Right hindlimb (tissue), 1 donor: ENCODE results near the gene TTYH1.

Source experiments
- DNase-seq: peaks from one replicate; pipeline ENCODE4 v3.0.0-alpha.2; 2018

TTYH1 gene

GRCh38 chr19:54393381-54393780 is 21.9 kb upstream of the TTYH1 start:
- DNase-seq: no peak

- DNase-seq: no peak
These were observed 19.6 kb upstream of the TTYH1 start for GRCh38 chr19:54395685-54396084.

- DNase-seq: no peak
These were observed 16.1 kb upstream of the TTYH1 start for GRCh38 chr19:54399189-54399588.

GRCh38 chr19:54400913-54401312 is 14.4 kb upstream of the TTYH1 start:
- DNase-seq: no peak

GRCh38 chr19:54403054-54403453 is 12.2 kb upstream of the TTYH1 start:
- no peak for DNase-seq

- DNase-seq: no peak
These were observed 9.6 kb upstream of the TTYH1 start for GRCh38 chr19:54405628-54406027.

GRCh38 chr19:54407780-54408179 is 7.5 kb upstream of the TTYH1 start:
- no peak for DNase-seq

- DNase-seq: no peak
These were observed 6.7 kb upstream of the TTYH1 start for GRCh38 chr19:54408456-54409026.

GRCh38 chr19:54411033-54411432 is 4.2 kb upstream of the TTYH1 start:
- DNase-seq: no peak

GRCh38 chr19:54412877-54413276 is 2.4 kb upstream of the TTYH1 start:
- DNase-seq: no peak

- DNase-seq: no peak
These were observed 1.1 kb upstream of the TTYH1 start for GRCh38 chr19:54414156-54414555.

GRCh38 chr19:54415901-54416673 is 823 bp downstream of the TTYH1 start:
- DNase-seq: no peak

- no peak for DNase-seq
These were observed 1.6 kb downstream of the TTYH1 start for GRCh38 chr19:54416695-54417491.

- no peak for DNase-seq
These were observed 3.0 kb downstream of the TTYH1 start for GRCh38 chr19:54418030-54418929.

- DNase-seq: no peak
These were observed 3.9 kb downstream of the TTYH1 start for GRCh38 chr19:54418930-54419800.

- no peak for DNase-seq
These were observed 4.8 kb downstream of the TTYH1 start for GRCh38 chr19:54420068-54420382.

GRCh38 chr19:54420383-54421168 is 5.3 kb downstream of the TTYH1 start:
- peak; percentile 66 for DNase-seq

- DNase-seq: no peak
These were observed 5.9 kb downstream of the TTYH1 start for GRCh38 chr19:54421169-54421516.

GRCh38 chr19:54421521-54421920 is 6.3 kb downstream of the TTYH1 start:
- no peak for DNase-seq

- no peak for DNase-seq
These were observed 6.9 kb downstream of the TTYH1 start for GRCh38 chr19:54422136-54422535.

- no peak for DNase-seq
These were observed 8.9 kb downstream of the TTYH1 start for GRCh38 chr19:54424201-54424600.
